ENCODE results near the gene XRCC3.
"Not testable (repeated sequence)": the region's sequence is repeated elsewhere in the genome, so short reads cannot be mapped to it uniquely, and the experiment has no call there.

The XRCC3 gene

GRCh38 chr14:103659631-103660030, 55.6 kb downstream of the XRCC3 start:
- DNase-seq = no peak

- peak; percentile 46 to 61 for DNase-seq
Observed at GRCh38 chr14:103657471-103657870, 57.8 kb downstream of the XRCC3 start.

- no peak for DNase-seq
Observed at GRCh38 chr14:103656756-103657133, 58.5 kb downstream of the XRCC3 start.

GRCh38 chr14:103656031-103656755, 59.1 kb downstream of the XRCC3 start:
- DNase-seq = peak; percentile 49 to 50

- no peak for DNase-seq
Observed at GRCh38 chr14:103654619-103655018, 60.6 kb downstream of the XRCC3 start.

GRCh38 chr14:103653805-103654204, 61.4 kb downstream of the XRCC3 start:
- DNase-seq = no peak

- DNase-seq = not testable (repeated sequence)
Observed at GRCh38 chr14:103653336-103653735, 61.9 kb downstream of the XRCC3 start.

GRCh38 chr14:103652806-103653205, 62.4 kb downstream of the XRCC3 start:
- DNase-seq = no peak

- no peak for DNase-seq
Observed at GRCh38 chr14:103651585-103651984, 63.7 kb downstream of the XRCC3 start.

GRCh38 chr14:103650213-103650612, 65.0 kb downstream of the XRCC3 start:
- no peak for DNase-seq

- no peak for DNase-seq
Observed at GRCh38 chr14:103649001-103649400, 66.2 kb downstream of the XRCC3 start.
